IMR-90 (cell line): Measurements from ENCODE around the gene TNS3. TPM values are rescaled to one million over a fixed set of nuclear protein-coding genes. Genes with fewer than 3 reads are reported as not detected.

Experiments
- ATAC-seq: fragments of 200-7000 bp; cut with Tn5 transposase; 2 replicates; pipeline ENCODE4 v1.9.1; 2020; ENCODE audit warnings: low read depth, mild to moderate bottlenecking, moderate library complexity
- BruUV-seq: library from RNA; stranded (reverse); fragments of 400-500 nt; replicated peaks from 2 replicates; lab custom pipeline; 2021; lab: Mats Ljungman, UMichigan
- CTCF ChIA-PET: fragments of 300-600 bp; formaldehyde crosslinking; extraction: SDS; loops from one replicate; lab custom pipeline; 2021; ENCODE audit warnings: antibody characterized with exemption; lab: Yijun Ruan, JAX
- POLR2A ChIA-PET: fragments of 300-600 bp; sonication (Branson Sonifier 250); formaldehyde crosslinking; loops from one replicate; lab custom pipeline; 2022; ENCODE audit warnings: antibody characterized with exemption; ENCODE audit not compliant: unreplicated experiment; lab: Charles Lee
- DNase-seq: peaks from one replicate; pipeline ENCODE4 v3.0.0; 2013
- H2AFZ ChIP-seq: replicated peaks from 2 replicates; pipeline ENCODE3; 2013; ENCODE audit warnings: low read length, mild to moderate bottlenecking; ENCODE audit not compliant: poor library complexity
- H2AK5ac ChIP-seq: 2 replicates; pipeline ENCODE4 v1.6.1; 2013; ENCODE audit warnings: low read depth, low read length, inconsistent platforms
- H2AK9ac ChIP-seq: replicated peaks from 2 replicates; pipeline ENCODE3; 2013; ENCODE audit warnings: mild to moderate bottlenecking, low read depth, low read length, moderate library complexity; ENCODE audit not compliant: poor library complexity
- H2BK120ac ChIP-seq: 2 replicates; pipeline ENCODE4 v1.6.1; 2013; ENCODE audit warnings: low read depth, low read length, inconsistent platforms
- H2BK15ac ChIP-seq: 3 replicates; pipeline ENCODE4 v1.6.1; 2013; ENCODE audit warnings: low read depth, low read length, inconsistent platforms
- H2BK20ac ChIP-seq: 2 replicates; pipeline ENCODE4 v1.6.1; 2013; ENCODE audit warnings: low read depth, mild to moderate bottlenecking, inconsistent platforms, low read length, moderate library complexity
- H2BK5ac ChIP-seq: 2 replicates; pipeline ENCODE4 v1.6.1; 2013; ENCODE audit warnings: mild to moderate bottlenecking, low read depth, low read length, inconsistent platforms; ENCODE audit not compliant: poor library complexity, severe bottlenecking
- H3K14ac ChIP-seq: replicated peaks from 2 replicates; pipeline ENCODE4 v1.6.1; 2013; ENCODE audit warnings: low read depth, low read length, inconsistent platforms
- H3K18ac ChIP-seq: 2 replicates; pipeline ENCODE4 v1.6.1; 2013; ENCODE audit warnings: low read depth, low read length, control low read depth
- H3K23ac ChIP-seq: 2 replicates; pipeline ENCODE4 v1.6.1; 2013; ENCODE audit warnings: low read depth, low read length, inconsistent platforms
- H3K27ac ChIP-seq: 2 replicates; pipeline ENCODE4 v1.5.1; 2013; ENCODE audit warnings: mild to moderate bottlenecking, control low read depth, low read length; ENCODE audit not compliant: insufficient read depth
- H3K27me3 ChIP-seq: 2 replicates; pipeline ENCODE4 v1.6.1; 2013; ENCODE audit warnings: low read length; ENCODE audit not compliant: control insufficient read depth, insufficient read depth
- H3K36me3 ChIP-seq: 2 replicates; pipeline ENCODE4 v1.6.1; 2013; ENCODE audit warnings: low read length, mixed read lengths; ENCODE audit not compliant: control insufficient read depth, insufficient read depth
- H3K4ac ChIP-seq: 2 replicates; pipeline ENCODE4 v1.6.1; 2013; ENCODE audit warnings: low read depth, low read length, inconsistent platforms
- H3K4me1 ChIP-seq: 2 replicates; pipeline ENCODE4 v1.6.1; 2013; ENCODE audit warnings: low read length, mixed read lengths; ENCODE audit not compliant: control insufficient read depth, insufficient read depth
- H3K4me2 ChIP-seq: 2 replicates; pipeline ENCODE4 v1.6.1; 2013; ENCODE audit warnings: low read depth, mild to moderate bottlenecking, control low read depth, low read length, moderate library complexity
- H3K4me3 ChIP-seq: 2 replicates; pipeline ENCODE4 v1.5.1; 2013; ENCODE audit warnings: low read depth, mild to moderate bottlenecking, control low read depth, low read length, moderate library complexity; ENCODE audit not compliant: insufficient read depth
- H3K56ac ChIP-seq: 2 replicates; pipeline ENCODE4 v1.6.1; 2013; ENCODE audit warnings: low read length, inconsistent platforms; ENCODE audit not compliant: insufficient read depth; ENCODE audit errors: extremely low read depth
- H3K79me1 ChIP-seq, 2 experiments: 2 replicates each; pipeline ENCODE4 v1.6.1; 2013; ENCODE audit warnings: low read length in 2 of 2, inconsistent platforms in 1 of 2, low read depth in 1 of 2
- H3K9ac ChIP-seq: 2 replicates; pipeline ENCODE4 v1.6.1; 2013; ENCODE audit warnings: low read depth, low read length, control low read depth
- H3K9me1 ChIP-seq: 2 replicates; pipeline ENCODE4 v1.6.1; 2013; ENCODE audit warnings: low read length, inconsistent platforms; ENCODE audit not compliant: insufficient read depth
- H3K9me3 ChIP-seq: 2 replicates; pipeline ENCODE4 v1.6.1; 2013; ENCODE audit warnings: low read length; ENCODE audit not compliant: control insufficient read depth, insufficient read depth
- H4K20me1 ChIP-seq: 2 replicates; pipeline ENCODE4 v1.6.1; 2013; ENCODE audit warnings: low read length, inconsistent platforms; ENCODE audit not compliant: insufficient read depth
- H4K5ac ChIP-seq: 2 replicates; pipeline ENCODE4 v1.6.1; 2013; ENCODE audit warnings: mild to moderate bottlenecking, low read depth, low read length, control low read depth
- H4K8ac ChIP-seq, 2 experiments: 2 replicates each; pipeline ENCODE4 v1.6.1; 2013; ENCODE audit warnings: low read depth in 2 of 2, low read length in 2 of 2, control low read depth in 1 of 2, inconsistent platforms in 1 of 2
- H4K91ac ChIP-seq: 2 replicates; pipeline ENCODE4 v1.6.1; 2013; ENCODE audit warnings: low read depth, low read length, inconsistent platforms; ENCODE audit not compliant: insufficient read depth
- BHLHE40 ChIP-seq: fragments of 150-350 bp; IDR thresholded peaks from 2 replicates; pipeline ENCODE4 v1.6.1; 2016; ENCODE audit warnings: mild to moderate bottlenecking, low read depth, low read length
- ELK1 ChIP-seq: fragments of 150-350 bp; IDR thresholded peaks from 2 replicates; pipeline ENCODE4 v1.6.1; 2016; ENCODE audit warnings: low read depth, mild to moderate bottlenecking, low read length, moderate library complexity, borderline replicate concordance
- MAZ ChIP-seq: IDR thresholded peaks from 2 replicates; pipeline ENCODE4 v1.6.1; 2012; ENCODE audit warnings: low read depth, mild to moderate bottlenecking, low read length, improper control_type of control experiment, moderate library complexity, borderline replicate concordance
- WGBS, 2 experiments: methylation state at CpG; one replicate each; pipeline versions ENCODE4 v1.1.5 to v1.1.7; 2013; ENCODE audit warnings: missing lambda C conversion rate in 2 of 2; ENCODE audit not compliant: insufficient read length in 1 of 2; ENCODE audit errors: extremely low coverage in 2 of 2; 5-methylcytosine and 5-hydroxymethylcytosine counted together
- dilution Hi-C: fragments of 300-500 bp; cut with HindIII; formaldehyde crosslinking; loops from one replicate; pipeline ENCODE4 v1.14.3; 2018; ENCODE audit warnings: low sequenced_read_pairs; ENCODE audit not compliant: unreplicated experiment
- in situ Hi-C: fragments of 300-500 bp; cut with MboI; formaldehyde crosslinking; loops from 3 replicates; pipeline ENCODE4 v1.14.3; 2019; ENCODE audit warnings: low sequenced_read_pairs, inconsistent platforms, mixed read lengths
- intact Hi-C: fragments of 100-400 bp; cut with micrococcal nuclease; formaldehyde crosslinking; loops from 2 replicates; pipeline ENCODE4 v1.10.0; 2022
- polyA plus RNA-seq, 3 experiments: library from polyadenylated mRNA; depleted of rRNA; stranded (reverse); fragments of >200 nt; gene quantifications; 2 replicates each; pipeline ENCODE4 v1.2.3, GENCODE V29; 2012; ENCODE audit warnings: low replicate concordance in 1 of 3
- total RNA-seq: library from RNA; depleted of rRNA; stranded (reverse); fragments of >200 nt; gene quantifications from 2 replicates; pipeline ENCODE4 v1.2.3, GENCODE V29; 2012

The TNS3 gene
- total and polyA plus RNA-seq, 2 of the 4 experiments (the other 2 are of a cell fraction) = 64.3 to 79.2 TPM

GRCh38 chr7:47346377-47346914 lies 235.5 kb downstream of the TNS3 start:
- H3K4me1 ChIP-seq = no peaks in the 10 kb centered on the region
- no peak overlapping the region for H2BK120ac ChIP-seq
- dilution Hi-C loops (no loop called here), in situ Hi-C loops (no loop called here), intact Hi-C loops (no loop called here)
- no peak overlapping the region for H2BK15ac ChIP-seq
- H3K23ac ChIP-seq = no peak overlapping the region
- no peak overlapping the region for H3K18ac ChIP-seq
- no peak overlapping the region for H3K4me2 ChIP-seq
- BruUV-seq = no TSS peak
- no peak overlapping the region for H2BK5ac ChIP-seq
- WGBS, 2 experiments = 100% methylated on average over 1 of the region's 7 CpGs; no CpG with 5 or more reads in 1 of the 2 experiments
- H3K14ac ChIP-seq = no peak overlapping the region
- no peak overlapping the region for H2AK9ac ChIP-seq
- H2BK20ac ChIP-seq = no peak overlapping the region
- H4K20me1 ChIP-seq = peaks cover 53% of the 10 kb centered on the region; the same call in 1 of the 2 replicates
- TF ChIP-seq BHLHE40 (no peak), ELK1 (no peak), MAZ (no peak)
- no peak overlapping the region for H3K27ac ChIP-seq
- peaks cover 31 to 82% of the 10 kb centered on the region in 2 experiments for H3K79me1 ChIP-seq
- H3K36me3 ChIP-seq = peaks cover 38% of the 10 kb centered on the region
- no peak overlapping the region for H2AFZ ChIP-seq
- no peak for DNase-seq
- no peak overlapping the region for H4K5ac ChIP-seq
- H2AK5ac ChIP-seq = no peak overlapping the region
- no peak overlapping the region for H3K9ac ChIP-seq
- ChIA-PET POLR2A (no interaction called here), CTCF (no interaction called here)
- no peak overlapping the region for H3K4me3 ChIP-seq
- ATAC-seq = no peak
- no peak overlapping the region for H4K91ac ChIP-seq
- no peak overlapping the region for H3K56ac ChIP-seq
- no peaks in the 10 kb centered on the region for H3K9me3 ChIP-seq
- no peaks in the 10 kb centered on the region for H3K27me3 ChIP-seq
- H3K4ac ChIP-seq = no peak overlapping the region
- no peak overlapping the region for H4K8ac ChIP-seq
- H3K9me1 ChIP-seq = peaks cover 36% of the 10 kb centered on the region; the same call in 1 of the 2 replicates
